Endothelial cell of umbilical vein (primary cell): ENCODE results near the gene SRCAP. TPM values are rescaled to one million over a fixed set of nuclear protein-coding genes. Genes with fewer than 3 reads are reported as not detected.
A peak's percentile ranks its signal among the peaks of the same experiment; 100 is the strongest.

Experiments used
- BruUV-seq: library from RNA; stranded (reverse); fragments of 400-500 nt; replicated peaks from 2 replicates; lab custom pipeline; 2021; lab: Mats Ljungman, UMichigan
- CTCF ChIA-PET: fragments of 300-600, 350-600 bp; sonication (Branson Sonifier 250); formaldehyde crosslinking; loops from one replicate; lab custom pipeline; 2021; ENCODE audit warnings: antibody characterized with exemption, inconsistent platforms; lab: Charles Lee
- POLR2A ChIA-PET: fragments of 300-600, 350-600 bp; sonication (Branson Sonifier 250); formaldehyde crosslinking; loops from one replicate; lab custom pipeline; 2021; ENCODE audit warnings: antibody characterized with exemption, inconsistent platforms; lab: Charles Lee
- DNase-seq: peaks from one replicate; pipeline ENCODE4 v3.0.0-alpha.2; 2011; ENCODE audit warnings: low read depth, low spot score
- FAIRE-seq: peaks from 2 replicates; lab custom pipeline; 2011; peaks lifted over from hg19 to GRCh38; lab: Jason Lieb, UNC
- H2AFZ ChIP-seq: 2 replicates; pipeline ENCODE4 v1.6.0; 2012; ENCODE audit warnings: low read depth, low read length, control low read depth, inconsistent platforms
- H3K27ac ChIP-seq: 2 replicates; pipeline ENCODE4 v1.5.1; 2011; ENCODE audit warnings: low read depth, mild to moderate bottlenecking, control low read depth, low read length, moderate library complexity; ENCODE audit not compliant: insufficient read depth
- H3K27me3 ChIP-seq, 2 experiments: 2 replicates each; pipeline versions ENCODE4 v1.6.0 to v1.6.1; 2011; ENCODE audit warnings: low read length in 2 of 2, mixed read lengths in 1 of 2; ENCODE audit not compliant: control insufficient read depth in 2 of 2, insufficient read depth in 2 of 2
- H3K36me3 ChIP-seq, 2 experiments: 2 replicates in 1 of 2; 3 replicates in 1 of 2; pipeline ENCODE4 v1.5.1; 2011; ENCODE audit warnings: low read length in 2 of 2, mild to moderate bottlenecking in 1 of 2, moderate library complexity in 1 of 2; ENCODE audit not compliant: control insufficient read depth in 2 of 2, insufficient read depth in 2 of 2; ENCODE audit errors: extremely low read depth in 1 of 2
- H3K4me1 ChIP-seq: 3 replicates; pipeline ENCODE4 v1.5.1; 2011; ENCODE audit warnings: mild to moderate bottlenecking, low read length; ENCODE audit not compliant: control insufficient read depth, insufficient read depth; ENCODE audit errors: extremely low read depth
- H3K4me2 ChIP-seq: 2 replicates; pipeline ENCODE4 v1.6.1; 2011; ENCODE audit warnings: low read length, control low read depth, mixed read lengths; ENCODE audit not compliant: insufficient read depth
- H3K4me3 ChIP-seq, 3 experiments: fragments of 200-600 bp in 1 of 3; sonication (generic), shearing (Covaris generic) in 1 of 3; replicated peaks in 1 of 3; 2 replicates each; pipeline ENCODE4 v1.5.1; 2011 to 2016; ENCODE audit warnings: control low read depth in 3 of 3, low read length in 3 of 3, mild to moderate bottlenecking in 2 of 3, inconsistent platforms in 1 of 3, low read depth in 1 of 3, moderate library complexity in 1 of 3; ENCODE audit not compliant: insufficient read depth in 1 of 3
- H3K79me2 ChIP-seq: 2 replicates; pipeline ENCODE4 v1.6.0; 2012; ENCODE audit warnings: low read length, inconsistent platforms; ENCODE audit not compliant: control insufficient read depth, insufficient read depth
- H3K9ac ChIP-seq: replicated peaks from 2 replicates; pipeline ENCODE3; 2011; ENCODE audit warnings: low read length, control low read depth; ENCODE audit not compliant: insufficient read depth; ENCODE audit errors: extremely low read depth
- H3K9me1 ChIP-seq: replicated peaks from 3 replicates; pipeline ENCODE4 v1.6.0; 2011; ENCODE audit warnings: mild to moderate bottlenecking, low read length; ENCODE audit not compliant: control insufficient read depth, insufficient read depth; ENCODE audit errors: extremely low read depth
- H3K9me3 ChIP-seq: replicated peaks from 2 replicates; pipeline ENCODE4 v1.5.1; 2012; ENCODE audit warnings: low read length, inconsistent platforms; ENCODE audit not compliant: control insufficient read depth, insufficient read depth
- H4K20me1 ChIP-seq: replicated peaks from 2 replicates; pipeline ENCODE3; 2011; ENCODE audit warnings: mild to moderate bottlenecking, low read length; ENCODE audit not compliant: control insufficient read depth, insufficient read depth; ENCODE audit errors: extremely low read depth
- CTCF ChIP-seq, 2 donors: IDR thresholded peaks; 1 replicate in 1 of 2; 2 replicates in 1 of 2; pipeline ENCODE4 v1.5.1; 2011; ENCODE audit warnings: low read length in 2 of 2, mild to moderate bottlenecking in 2 of 2, moderate library complexity in 2 of 2, control low read depth in 1 of 2, inconsistent platforms in 1 of 2, low read depth in 1 of 2; ENCODE audit not compliant: insufficient read depth in 1 of 2; ENCODE audit errors: extremely low read depth in 1 of 2
- EZH2 ChIP-seq: IDR thresholded peaks from 2 replicates; pipeline ENCODE4 v1.6.1; 2012; ENCODE audit warnings: borderline replicate concordance, low read depth, mild to moderate bottlenecking, moderate library complexity, low read length, inconsistent platforms; ENCODE audit not compliant: severe bottlenecking
- FOS ChIP-seq: IDR thresholded peaks from 2 replicates; pipeline ENCODE4 v1.6.1; 2011; ENCODE audit warnings: mild to moderate bottlenecking, low read length, moderate library complexity, borderline replicate concordance; ENCODE audit not compliant: insufficient read depth
- GATA2 ChIP-seq: IDR thresholded peaks from 2 replicates; pipeline ENCODE4 v1.7.0; 2011; ENCODE audit warnings: low read depth, mild to moderate bottlenecking, moderate library complexity, mixed read lengths, low read length; ENCODE audit not compliant: insufficient read length, insufficient read depth
- JUN ChIP-seq: IDR thresholded peaks from 2 replicates; pipeline ENCODE4 v1.6.1; 2011; ENCODE audit warnings: borderline replicate concordance, low read depth; ENCODE audit not compliant: insufficient read length, insufficient read depth
- MYC ChIP-seq: IDR thresholded peaks from one replicate; pipeline ENCODE4 v1.6.1; 2011; ENCODE audit warnings: mild to moderate bottlenecking, low read depth, low read length
- POLR2A ChIP-seq: IDR thresholded peaks from 2 replicates; pipeline ENCODE4 v1.6.1; 2012; ENCODE audit warnings: low read depth, mild to moderate bottlenecking, control low read depth, low read length
- POLR2AphosphoS5 ChIP-seq: IDR thresholded peaks from 2 replicates; pipeline ENCODE4 v1.6.1; 2012; ENCODE audit warnings: low read depth, mild to moderate bottlenecking, control low read depth, low read length, moderate library complexity; ENCODE audit not compliant: insufficient read depth
- dilution Hi-C: fragments of 300-500 bp; cut with MboI; formaldehyde crosslinking; loops from one replicate; pipeline ENCODE4 v1.15.0; 2019; ENCODE audit warnings: low sequenced_read_pairs; ENCODE audit not compliant: extremely low pct_ligation_motif_present
- intact Hi-C: fragments of 100-400 bp; cut with micrococcal nuclease; formaldehyde crosslinking; loops from one replicate; pipeline ENCODE4 v1.10.0; 2022
- polyA plus RNA-seq, 4 experiments: library from polyadenylated mRNA; depleted of rRNA in 3 of 4; stranded (reverse) in 3 of 4; unstranded in 1 of 4; fragments of >200 nt; gene quantifications; 2 replicates each; pipeline versions ENCODE4 v1.2.1 to v1.2.3, GENCODE V29; 2011 to 2012; ENCODE audit warnings: missing spikeins in 1 of 4
- total RNA-seq: library from RNA; stranded (reverse); gene quantifications from 2 replicates; pipeline ENCODE4 v1.2.3, GENCODE V29; 2021
- TF ChIP-seq, protein P1 (sequence below): IDR thresholded peaks from 2 replicates; pipeline ENCODE4 v1.6.1; 2011; ENCODE audit not compliant: insufficient read depth, insufficient read length

The SRCAP gene
- total and polyA plus RNA-seq, 2 donors (not counting 3 experiments of a cell fraction or from before 2014, with no cell fraction given), result 11.0 to 77.7 TPM

GRCh38 chr16:30699615-30700099 is 686 bp downstream of the SRCAP start:
- H3K4me2 ChIP-seq, result peak overlapping the region; percentile 87
- peaks cover 3% of the 10 kb centered on the region for H4K20me1 ChIP-seq
- H3K4me3 ChIP-seq, result peak overlapping the region; percentile 49 to 99 (median 77)
- dilution Hi-C loops (no loop called here), intact Hi-C loops (loop anchor here (1.0 to 5.0 kb wide), 5 partner anchors 14 to 223 kb away; partner anchors contain the start of genes FBXL19, PHKG2, PRR14 and ZNF768)
- peaks cover 29% of the 10 kb centered on the region for H3K79me2 ChIP-seq
- POLR2A ChIA-PET, result interaction anchor here (1.0 kb wide), 1 partner anchor 41 kb away, joined by 3 read pairs; the partner anchor contains the start of gene FBRS
- H2AFZ ChIP-seq, result no peak overlapping the region
- no peaks in the 10 kb centered on the region for H3K9me1 ChIP-seq
- no peaks in the 10 kb centered on the region for H3K27me3 ChIP-seq
- CTCF ChIA-PET, result no interaction called here
- H3K9ac ChIP-seq, result peak overlapping the region; percentile 99
- DNase-seq (no peak), FAIRE-seq (no peak)
- H3K36me3 ChIP-seq, result peaks cover 14 to 23% of the 10 kb centered on the region in 2 experiments
- H3K9me3 ChIP-seq, result no peaks in the 10 kb centered on the region
- BruUV-seq, result TSS peak; percentile 37
- H3K27ac ChIP-seq, result peak overlapping the region; percentile 94
- peaks cover 26% of the 10 kb centered on the region for H3K4me1 ChIP-seq
- no peak for TF ChIP-seq GATA2
- TF ChIP-seq FOS, result no peak
- no peak for TF ChIP-seq CTCF (IDR thresholded peaks at IDR 0.05; ENCODE audit: extremely low read depth in 1 of 2, insufficient read depth in 1 of 2, low read depth in 1 of 2, low read length in 2 of 2)
- TF ChIP-seq EZH2, result no peak
- TF ChIP-seq POLR2AphosphoS5, result no peak
- TF ChIP-seq POLR2A, result no peak
- TF ChIP-seq, protein P1, sequence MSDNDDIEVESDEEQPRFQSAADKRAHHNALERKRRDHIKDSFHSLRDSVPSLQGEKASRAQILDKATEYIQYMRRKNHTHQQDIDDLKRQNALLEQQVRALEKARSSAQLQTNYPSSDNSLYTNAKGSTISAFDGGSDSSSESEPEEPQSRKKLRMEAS, result no peak
- TF ChIP-seq MYC, result no peak
- no peak for TF ChIP-seq JUN
